ENCODE measurements around the gene PER2. TPM values are rescaled to one million over a fixed set of nuclear protein-coding genes. Genes with fewer than 3 reads are reported as not detected.

Gene PER2
- total RNA-seq, 4 donors from 2014 or later, result 5.3 to 36.4 (median 15.4) TPM

DNA sequence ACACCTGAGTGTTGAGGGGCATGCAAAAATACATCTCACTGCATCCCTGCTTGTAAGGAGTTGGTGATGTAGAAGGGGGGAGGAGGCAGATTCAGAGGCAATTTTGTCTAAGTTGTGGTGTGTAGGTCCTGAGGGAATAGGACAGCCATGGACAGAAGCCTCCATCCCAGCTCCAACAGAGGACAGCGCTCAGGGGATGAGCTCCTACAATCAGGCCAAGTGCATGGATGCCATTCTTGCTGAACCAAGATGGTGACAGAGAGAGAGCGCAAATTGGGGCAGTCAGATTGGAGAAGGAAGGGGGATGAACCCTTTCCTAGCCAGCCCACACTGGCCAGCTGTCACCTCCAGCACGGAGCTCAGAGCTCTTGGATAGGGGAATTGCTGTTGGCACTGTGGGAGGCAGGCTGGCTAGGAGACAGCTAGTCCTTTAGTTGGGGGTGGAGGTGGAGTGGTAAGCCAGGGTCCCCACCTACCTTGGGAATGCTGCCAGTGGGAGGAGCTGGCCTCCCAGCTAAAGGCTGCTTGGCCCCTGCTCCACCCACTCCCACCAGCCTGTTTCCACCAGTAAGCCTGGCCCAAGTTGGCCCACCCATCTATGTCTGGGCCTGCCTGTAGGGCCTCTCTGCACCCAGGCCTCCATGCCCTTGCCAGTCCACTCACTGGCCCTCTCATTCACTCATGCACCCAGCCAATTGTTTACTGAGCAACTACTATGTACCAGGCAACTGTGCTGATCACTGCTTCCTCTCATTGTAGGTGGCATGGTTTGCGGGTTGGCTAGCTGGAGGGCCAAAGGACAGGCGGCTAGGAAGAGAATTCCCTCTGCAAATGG, 2.5 kb upstream of the PER2 start:
- ATAC-seq (ENCODE audit: low FRiP score) (no peak), DNase-seq (ENCODE audit: low spot score) (no peak)
- TF ChIP-seq, protein P1, sequence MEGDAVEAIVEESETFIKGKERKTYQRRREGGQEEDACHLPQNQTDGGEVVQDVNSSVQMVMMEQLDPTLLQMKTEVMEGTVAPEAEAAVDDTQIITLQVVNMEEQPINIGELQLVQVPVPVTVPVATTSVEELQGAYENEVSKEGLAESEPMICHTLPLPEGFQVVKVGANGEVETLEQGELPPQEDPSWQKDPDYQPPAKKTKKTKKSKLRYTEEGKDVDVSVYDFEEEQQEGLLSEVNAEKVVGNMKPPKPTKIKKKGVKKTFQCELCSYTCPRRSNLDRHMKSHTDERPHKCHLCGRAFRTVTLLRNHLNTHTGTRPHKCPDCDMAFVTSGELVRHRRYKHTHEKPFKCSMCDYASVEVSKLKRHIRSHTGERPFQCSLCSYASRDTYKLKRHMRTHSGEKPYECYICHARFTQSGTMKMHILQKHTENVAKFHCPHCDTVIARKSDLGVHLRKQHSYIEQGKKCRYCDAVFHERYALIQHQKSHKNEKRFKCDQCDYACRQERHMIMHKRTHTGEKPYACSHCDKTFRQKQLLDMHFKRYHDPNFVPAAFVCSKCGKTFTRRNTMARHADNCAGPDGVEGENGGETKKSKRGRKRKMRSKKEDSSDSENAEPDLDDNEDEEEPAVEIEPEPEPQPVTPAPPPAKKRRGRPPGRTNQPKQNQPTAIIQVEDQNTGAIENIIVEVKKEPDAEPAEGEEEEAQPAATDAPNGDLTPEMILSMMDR (IDR thresholded peaks at IDR 0.05), result no peak

DNA sequence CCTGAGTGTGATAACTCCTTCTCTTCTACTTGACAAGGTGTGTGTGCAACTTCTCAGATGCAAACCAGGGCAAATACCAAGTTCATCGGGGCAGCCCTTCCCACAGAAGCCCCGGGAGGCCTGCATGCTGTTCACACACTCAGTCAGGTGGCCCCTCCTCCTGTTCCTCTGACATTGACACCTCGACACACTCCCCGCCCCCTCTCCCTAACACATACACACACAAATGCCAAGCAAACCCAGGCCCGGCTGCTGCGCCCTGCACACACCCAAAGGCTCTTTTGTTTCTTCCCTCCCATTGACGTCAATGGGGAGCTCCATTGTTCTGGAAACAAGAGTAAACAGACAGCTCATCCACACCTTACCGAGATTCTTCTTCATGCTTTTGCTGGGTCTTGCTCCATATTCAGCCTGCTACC, 1.7 kb upstream of the PER2 start:
- TF ChIP-seq, protein P1 (IDR thresholded peaks at IDR 0.05), result no peak
- no peak for DNase-seq (ENCODE audit: low spot score)
- no peak for ATAC-seq (ENCODE audit: low FRiP score)

DNA sequence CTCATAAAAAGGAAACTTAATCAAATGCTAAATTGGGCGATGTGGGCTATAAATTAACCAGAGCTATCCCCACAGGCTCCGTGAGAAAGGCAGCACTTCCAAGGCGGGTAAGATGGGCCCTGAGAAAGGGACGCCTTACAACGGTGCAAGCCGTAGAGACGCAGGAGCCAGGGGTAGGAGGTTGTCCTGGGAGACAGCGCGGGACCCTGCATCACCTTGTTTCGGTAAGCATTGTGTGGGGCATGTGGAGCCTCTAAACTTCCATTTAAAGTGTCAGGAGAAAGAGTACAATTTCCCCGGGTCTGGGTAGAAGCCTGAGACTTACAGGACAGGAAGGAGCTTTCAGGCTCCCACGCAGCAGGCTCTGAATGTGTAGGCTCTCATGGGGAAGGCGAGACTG, 1.2 kb upstream of the PER2 start:
- TF ChIP-seq, protein P1 (IDR thresholded peaks at IDR 0.05), result no peak
- ATAC-seq (ENCODE audit: low FRiP score) (no peak), DNase-seq (ENCODE audit: low spot score) (no peak)

DNA sequence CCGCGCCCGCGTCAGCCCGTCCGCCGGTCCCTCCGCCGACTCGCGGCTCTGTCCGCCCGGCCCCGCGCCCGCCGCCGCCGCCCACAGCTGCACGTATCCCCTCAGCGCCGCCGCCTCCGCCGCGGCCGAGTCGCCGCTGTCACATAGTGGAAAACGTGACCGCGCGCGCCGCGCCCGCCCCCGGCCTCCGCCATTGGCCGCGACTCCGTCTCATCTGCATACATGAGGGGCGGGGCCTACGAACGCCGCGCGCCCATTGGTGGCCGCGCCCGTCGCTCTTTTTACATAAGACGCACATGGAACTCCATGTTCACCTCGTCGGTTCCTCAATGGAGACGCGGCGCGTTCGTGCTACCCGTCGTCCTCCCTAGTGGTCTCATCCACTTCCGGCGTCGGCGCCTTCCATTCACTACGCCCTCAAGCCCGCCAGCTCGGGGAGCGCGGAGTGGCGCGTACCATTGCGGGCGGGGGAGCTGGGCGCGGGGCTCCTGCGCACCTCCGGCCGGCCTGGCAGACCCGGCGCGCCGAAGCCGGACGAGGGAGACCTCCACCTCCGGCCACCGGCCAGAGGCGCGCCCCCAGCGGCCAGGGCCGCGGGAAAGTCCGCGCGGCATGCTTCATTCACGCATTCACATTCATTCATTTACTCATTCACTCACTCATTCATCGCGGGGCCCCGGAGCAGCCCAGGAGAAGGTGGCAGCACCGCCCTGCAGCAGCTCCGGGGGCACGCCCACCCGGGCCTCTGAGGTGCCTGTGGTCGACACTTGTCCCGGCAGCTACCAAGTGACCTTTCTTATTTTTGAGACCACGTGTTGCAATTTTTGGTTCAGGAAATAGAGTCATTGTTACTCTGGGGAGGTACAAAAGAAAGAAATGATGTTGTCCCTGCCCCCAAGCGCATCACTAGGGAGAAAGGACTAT, 502 bp upstream of the PER2 start:
- DNase-seq (ENCODE audit: low spot score) (peak; percentile 99), ATAC-seq (ENCODE audit: low FRiP score) (peak; percentile 86)
- TF ChIP-seq, protein P1 (IDR thresholded peaks at IDR 0.05), result peak in 1 of 3 donors; percentile 39

DNA sequence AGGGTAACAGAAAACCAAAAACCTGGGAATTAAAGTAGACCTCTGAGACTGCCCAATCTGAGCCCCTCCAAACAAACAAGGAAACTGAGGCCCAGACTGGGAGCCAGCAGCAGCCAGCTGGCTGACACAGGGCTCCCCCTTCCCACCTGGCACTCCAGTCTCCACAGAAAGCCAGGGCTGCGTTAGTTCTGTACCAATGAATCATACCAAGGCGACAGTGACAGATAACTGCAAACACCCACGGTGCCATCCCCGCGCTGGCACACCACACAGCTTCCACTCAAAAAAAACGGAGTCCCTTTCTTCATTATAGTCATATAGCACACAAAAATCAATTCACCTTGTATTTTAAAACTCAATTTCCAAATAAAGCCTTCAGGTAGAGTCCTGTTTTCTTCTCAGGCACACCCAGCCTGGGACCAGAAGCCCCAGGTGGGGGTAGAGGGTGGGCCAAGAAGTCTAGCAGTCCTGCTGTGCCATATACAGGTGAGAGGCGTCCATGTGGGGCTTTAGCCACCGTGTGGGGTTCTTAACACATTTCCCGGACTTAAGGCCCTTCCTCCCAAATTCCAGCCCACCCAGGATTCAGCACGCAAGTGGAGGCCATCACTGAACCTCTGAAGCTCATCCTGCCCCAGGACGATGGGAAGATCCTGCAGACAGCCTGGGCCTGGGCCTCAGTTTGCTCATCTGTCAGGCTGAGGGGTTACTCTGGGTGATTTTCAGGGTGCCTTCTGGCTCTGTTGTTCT, 1.2 kb downstream of the PER2 start:
- TF ChIP-seq, protein P1 (IDR thresholded peaks at IDR 0.05), result no peak
- DNase-seq (ENCODE audit: low spot score) (no peak), ATAC-seq (ENCODE audit: low FRiP score) (no peak)

DNA sequence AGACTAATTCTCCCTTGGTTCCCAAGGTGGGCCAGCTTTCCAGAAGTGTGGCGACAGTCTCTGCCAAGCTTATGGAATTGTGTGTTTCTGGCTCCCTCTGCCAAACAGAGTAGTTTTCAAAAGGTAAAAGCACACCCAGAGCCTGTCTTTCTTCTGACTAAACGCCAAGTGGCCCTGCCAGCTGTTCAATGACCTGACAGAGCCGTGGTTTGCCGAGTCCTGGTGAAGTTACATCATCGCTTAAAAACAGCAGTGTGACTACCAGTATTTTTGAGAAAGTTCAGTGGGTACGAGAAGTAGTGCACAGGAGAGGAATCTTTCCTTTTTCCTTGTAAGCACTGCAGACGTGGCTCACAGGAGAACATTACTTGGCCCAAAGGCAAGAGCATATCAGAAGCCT, 1.9 kb downstream of the PER2 start:
- TF ChIP-seq, protein P1 (IDR thresholded peaks at IDR 0.05), result no peak
- no peak for DNase-seq (ENCODE audit: low spot score)
- ATAC-seq (ENCODE audit: low FRiP score), result no peak
